GM12864 (cell line): ENCODE results near the gene TNFAIP8L1.
"Not testable (repeated sequence)": the region's sequence is repeated elsewhere in the genome, so short reads cannot be mapped to it uniquely, and the experiment has no call there.

Experiments used
- DNase-seq: peaks from one replicate; pipeline ENCODE4 v3.0.0-alpha.2; 2011; ENCODE audit warnings: low read depth
- H3K4me3 ChIP-seq: 2 replicates; pipeline ENCODE4 v1.5.1; 2011; ENCODE audit warnings: mild to moderate bottlenecking, low read depth, low read length, control low read depth
- TF ChIP-seq, protein P1 (sequence below): IDR thresholded peaks from 2 replicates; pipeline ENCODE4 v1.5.1; 2011; ENCODE audit warnings: low read depth, mild to moderate bottlenecking, moderate library complexity, low read length, control low read depth, inconsistent platforms; ENCODE audit errors: missing control alignments

TNFAIP8L1 gene

DNA sequence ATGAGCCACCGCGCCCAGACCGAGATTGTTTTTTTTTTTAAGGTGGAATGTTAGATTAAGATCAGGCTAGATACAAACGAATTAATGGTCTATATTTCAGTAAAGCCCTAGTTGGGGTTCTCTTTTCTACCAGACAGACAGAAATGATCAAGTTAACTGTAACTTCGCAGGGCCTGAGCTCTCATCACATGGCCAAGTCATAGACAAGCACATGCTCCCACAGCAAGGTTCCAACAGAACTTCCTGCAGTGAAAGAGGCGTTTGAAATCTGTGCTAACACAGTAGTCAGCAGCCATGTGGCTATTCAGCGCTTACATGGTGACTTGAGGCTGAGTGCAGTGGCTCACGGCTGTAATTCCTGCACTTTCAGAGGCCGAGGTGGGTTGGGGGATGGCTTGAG is 45.1 kb upstream of the TNFAIP8L1 start:
- no peak for DNase-seq
- TF ChIP-seq, protein P1, sequence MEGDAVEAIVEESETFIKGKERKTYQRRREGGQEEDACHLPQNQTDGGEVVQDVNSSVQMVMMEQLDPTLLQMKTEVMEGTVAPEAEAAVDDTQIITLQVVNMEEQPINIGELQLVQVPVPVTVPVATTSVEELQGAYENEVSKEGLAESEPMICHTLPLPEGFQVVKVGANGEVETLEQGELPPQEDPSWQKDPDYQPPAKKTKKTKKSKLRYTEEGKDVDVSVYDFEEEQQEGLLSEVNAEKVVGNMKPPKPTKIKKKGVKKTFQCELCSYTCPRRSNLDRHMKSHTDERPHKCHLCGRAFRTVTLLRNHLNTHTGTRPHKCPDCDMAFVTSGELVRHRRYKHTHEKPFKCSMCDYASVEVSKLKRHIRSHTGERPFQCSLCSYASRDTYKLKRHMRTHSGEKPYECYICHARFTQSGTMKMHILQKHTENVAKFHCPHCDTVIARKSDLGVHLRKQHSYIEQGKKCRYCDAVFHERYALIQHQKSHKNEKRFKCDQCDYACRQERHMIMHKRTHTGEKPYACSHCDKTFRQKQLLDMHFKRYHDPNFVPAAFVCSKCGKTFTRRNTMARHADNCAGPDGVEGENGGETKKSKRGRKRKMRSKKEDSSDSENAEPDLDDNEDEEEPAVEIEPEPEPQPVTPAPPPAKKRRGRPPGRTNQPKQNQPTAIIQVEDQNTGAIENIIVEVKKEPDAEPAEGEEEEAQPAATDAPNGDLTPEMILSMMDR = no peak
- H3K4me3 ChIP-seq = no peak overlapping the region

DNA sequence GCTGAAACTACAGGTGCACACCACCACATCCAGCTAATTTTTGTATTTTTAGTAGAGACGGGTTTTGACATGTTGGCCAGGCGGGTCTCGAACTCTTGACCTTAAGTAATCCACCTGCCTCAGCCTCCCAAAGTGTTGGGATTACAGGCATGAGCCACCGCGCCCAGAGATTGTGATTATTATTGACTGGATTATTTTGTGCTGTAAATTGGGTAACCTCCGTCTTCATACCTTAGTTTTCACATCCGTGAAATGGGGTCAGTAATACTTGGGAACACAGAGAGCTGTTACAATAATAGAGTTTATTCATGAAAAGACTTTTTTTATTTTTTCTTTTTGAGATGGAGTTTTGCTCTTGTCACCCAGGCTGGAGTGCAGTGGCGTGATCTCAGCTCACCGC is 44.2 kb upstream of the TNFAIP8L1 start:
- DNase-seq, H3K4me3 ChIP-seq: not testable (repeated sequence)

DNA sequence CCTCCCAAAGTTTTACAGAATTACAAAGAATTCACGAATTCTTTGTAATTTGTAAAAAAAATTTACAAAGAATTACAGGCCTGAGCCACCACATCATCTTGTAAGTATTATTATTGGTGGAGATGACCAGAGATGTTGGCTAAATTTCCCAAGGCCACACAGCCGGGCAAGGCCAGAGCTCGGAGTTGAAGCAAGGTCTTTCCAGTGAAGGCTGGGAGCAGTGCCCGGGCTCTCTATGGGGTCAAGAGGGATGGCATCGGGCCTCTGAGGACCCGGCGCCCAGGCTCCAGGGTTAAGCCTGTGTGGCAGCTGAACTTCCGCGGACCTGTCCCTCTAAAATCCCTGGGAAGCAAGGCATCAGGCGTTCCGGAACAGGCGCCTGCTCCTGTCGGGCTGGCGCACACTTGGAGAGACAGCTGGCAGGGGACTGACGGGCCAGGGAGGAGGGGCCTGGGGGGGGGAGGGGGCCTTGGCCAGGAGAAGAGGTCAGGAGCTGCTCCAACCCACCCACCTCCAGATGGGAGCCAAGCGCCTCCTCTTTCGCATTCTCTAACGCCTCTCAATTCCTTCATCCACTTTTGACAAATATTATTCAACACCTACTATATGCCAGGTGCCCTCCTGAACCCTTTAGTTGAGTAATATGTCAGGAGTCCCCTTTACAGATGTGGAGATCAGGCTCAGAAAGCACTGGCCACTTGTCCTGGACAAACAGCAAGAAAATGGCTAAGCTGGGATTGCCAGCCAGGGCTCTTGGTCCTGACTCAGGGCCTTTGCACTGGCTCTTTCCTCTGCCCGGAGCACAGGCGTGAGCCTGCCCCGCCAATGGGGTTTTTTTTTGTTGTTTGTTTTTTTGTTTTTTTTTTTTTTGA is 43.0 kb upstream of the TNFAIP8L1 start:
- DNase-seq = no peak
- TF ChIP-seq, protein P1 = no peak
- H3K4me3 ChIP-seq = no peak overlapping the region

- DNase-seq = no peak
- TF ChIP-seq, protein P1 = no peak
- H3K4me3 ChIP-seq = no peak overlapping the region
Observed at GRCh38 chr19:4597278-4597974, 41.9 kb upstream of the TNFAIP8L1 start.

GRCh38 chr19:4597975-4598671 is 41.2 kb upstream of the TNFAIP8L1 start:
- no peak for DNase-seq
- TF ChIP-seq, protein P1 = no peak
- H3K4me3 ChIP-seq = no peak overlapping the region

- no peak overlapping the region for H3K4me3 ChIP-seq
- DNase-seq = no peak
- TF ChIP-seq, protein P1 = no peak
Observed at GRCh38 chr19:4598712-4599111, 40.6 kb upstream of the TNFAIP8L1 start.

- TF ChIP-seq, protein P1 = no peak
- no peak overlapping the region for H3K4me3 ChIP-seq
- DNase-seq = no peak
Observed at GRCh38 chr19:4600082-4600481, 39.2 kb upstream of the TNFAIP8L1 start.
